Large intestine (tissue), 3 donors: ENCODE measurements around the gene FBLN1. TPM values are rescaled to one million over a fixed set of nuclear protein-coding genes. Genes with fewer than 3 reads are reported as not detected.
"Not testable (repeated sequence)": the region's sequence is repeated elsewhere in the genome, so short reads cannot be mapped to it uniquely, and the experiment has no call there.

Source experiments
- DNase-seq, 2 donors: peaks; one replicate each; pipeline versions ENCODE4 v3.0.0 to v3.0.0-alpha.2; 2013
- H3K27ac ChIP-seq: one replicate; pipeline ENCODE4 v1.5.1; 2013; ENCODE audit warnings: low read length
- H3K27me3 ChIP-seq: 2 replicates; pipeline ENCODE4 v1.6.1; 2013; ENCODE audit warnings: low read length; ENCODE audit not compliant: control insufficient read depth, insufficient read depth
- H3K36me3 ChIP-seq: 2 replicates; pipeline ENCODE4 v1.6.1; 2013; ENCODE audit warnings: low read length; ENCODE audit not compliant: control insufficient read depth, insufficient read depth
- H3K4me1 ChIP-seq: one replicate; pipeline ENCODE4 v1.6.1; 2013; ENCODE audit warnings: low read length; ENCODE audit not compliant: control insufficient read depth, insufficient read depth
- H3K4me3 ChIP-seq: one replicate; pipeline ENCODE4 v1.5.1; 2013; ENCODE audit warnings: low read length
- H3K9me3 ChIP-seq: one replicate; pipeline ENCODE4 v1.6.1; 2013; ENCODE audit warnings: mild to moderate bottlenecking, low read depth, low read length, moderate library complexity; ENCODE audit not compliant: control insufficient read depth
- WGBS: methylation state at CpG from one replicate; pipeline ENCODE4 v1.1.5; 2013; ENCODE audit warnings: low lambda C conversion rate; ENCODE audit not compliant: insufficient coverage; 5-methylcytosine and 5-hydroxymethylcytosine counted together
- polyA plus RNA-seq: library from polyadenylated mRNA; unstranded; fragments of 120-200 nt; gene quantifications from one replicate; pipeline ENCODE4 v1.2.1, GENCODE V29; 2013

Gene FBLN1
- polyA plus RNA-seq, 1 donor = 70.4 TPM

DNA sequence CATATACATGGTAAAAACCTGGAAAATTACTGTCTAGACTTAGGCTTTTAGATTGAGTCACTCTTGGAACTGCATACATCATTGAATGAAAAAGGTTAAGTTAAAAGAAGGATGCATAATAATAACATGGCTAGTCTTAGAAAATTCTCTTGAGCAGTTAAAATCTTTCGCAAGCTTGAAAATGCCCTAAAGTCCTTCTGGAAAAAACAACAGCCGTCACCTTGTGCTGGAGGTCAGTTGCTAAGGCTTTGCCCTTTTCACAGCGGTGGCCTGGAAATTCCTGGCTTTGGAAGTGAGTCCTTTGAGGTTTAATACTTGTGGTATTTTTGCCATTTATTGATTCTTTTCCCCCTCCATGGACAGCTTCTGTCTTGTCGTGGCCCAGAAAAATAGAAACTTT lies 17.4 kb upstream of the FBLN1 start:
- H3K4me3 ChIP-seq = no peak overlapping the region
- peaks cover 22% of the 10 kb centered on the region for H3K4me1 ChIP-seq
- H3K36me3 ChIP-seq = no peaks in the 10 kb centered on the region
- no peaks in the 10 kb centered on the region for H3K27me3 ChIP-seq
- 40% methylated on average over 1 of the region's 4 CpGs for WGBS
- no peaks in the 10 kb centered on the region for H3K9me3 ChIP-seq
- H3K27ac ChIP-seq = peak overlapping the region; percentile 90
- DNase-seq = peak in 1 of 2 donors; percentile 44

GRCh38 chr22:45488764-45489370 lies 13.8 kb upstream of the FBLN1 start:
- 95% methylated on average over 2 of the region's 4 CpGs for WGBS
- no peaks in the 10 kb centered on the region for H3K36me3 ChIP-seq
- H3K4me1 ChIP-seq = peaks cover 14% of the 10 kb centered on the region
- H3K27ac ChIP-seq = no peak overlapping the region
- no peaks in the 10 kb centered on the region for H3K27me3 ChIP-seq
- no peaks in the 10 kb centered on the region for H3K9me3 ChIP-seq
- no peak for DNase-seq
- no peak overlapping the region for H3K4me3 ChIP-seq

DNA sequence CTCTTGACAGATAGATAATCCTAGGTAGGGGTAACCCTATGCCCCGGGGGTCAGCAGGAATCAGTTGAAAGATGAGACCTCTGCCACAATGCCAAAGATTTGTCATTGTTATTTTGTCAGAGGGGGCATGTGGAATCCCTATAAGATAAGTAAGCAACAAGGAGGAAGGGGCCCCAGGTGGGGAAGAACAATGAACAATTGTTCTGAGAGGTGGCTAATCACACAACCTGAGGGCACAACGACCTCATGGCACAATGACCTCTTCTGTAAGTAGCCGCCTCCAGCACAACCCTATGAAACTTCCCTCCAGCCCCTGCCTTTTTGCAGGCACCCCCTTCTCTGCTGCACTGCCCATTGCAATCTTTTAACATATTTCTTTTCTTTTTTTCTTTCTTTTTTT lies 11.8 kb upstream of the FBLN1 start:
- 33% methylated on average over 1 of the region's 3 CpGs for WGBS
- Histone ChIP-seq H3K27ac (no peak overlapping the region), H3K4me3 (no peak overlapping the region), H3K9me3 (no peaks in the 10 kb centered on the region), H3K4me1 (no peaks in the 10 kb centered on the region), H3K27me3 (no peaks in the 10 kb centered on the region), H3K36me3 (no peaks in the 10 kb centered on the region)
- no peak for DNase-seq

DNA sequence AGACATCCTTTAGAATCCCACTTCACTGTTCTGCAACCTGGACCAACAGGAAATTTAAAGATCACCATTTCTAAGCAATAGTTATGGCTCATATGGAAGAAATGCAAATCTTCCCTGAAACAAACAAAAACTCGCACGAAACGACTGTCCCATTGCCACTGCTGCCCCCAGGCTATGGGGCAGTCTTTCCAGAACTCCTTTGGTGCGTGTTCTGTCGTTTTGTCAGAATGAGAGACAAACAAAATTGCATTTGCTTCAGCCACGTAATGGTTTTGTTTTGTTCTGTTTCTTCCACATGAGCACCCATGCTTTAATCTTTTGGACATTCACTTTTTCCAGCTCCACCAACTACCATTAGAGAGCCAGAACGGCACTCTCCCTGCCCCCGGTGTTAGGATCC lies 10.8 kb upstream of the FBLN1 start:
- Histone ChIP-seq H3K27me3 (no peaks in the 10 kb centered on the region), H3K9me3 (no peaks in the 10 kb centered on the region), H3K4me1 (no peaks in the 10 kb centered on the region), H3K27ac (no peak overlapping the region), H3K36me3 (no peaks in the 10 kb centered on the region), H3K4me3 (no peak overlapping the region)
- no peak for DNase-seq
- 100% methylated on average over 3 of the region's 8 CpGs for WGBS

DNA sequence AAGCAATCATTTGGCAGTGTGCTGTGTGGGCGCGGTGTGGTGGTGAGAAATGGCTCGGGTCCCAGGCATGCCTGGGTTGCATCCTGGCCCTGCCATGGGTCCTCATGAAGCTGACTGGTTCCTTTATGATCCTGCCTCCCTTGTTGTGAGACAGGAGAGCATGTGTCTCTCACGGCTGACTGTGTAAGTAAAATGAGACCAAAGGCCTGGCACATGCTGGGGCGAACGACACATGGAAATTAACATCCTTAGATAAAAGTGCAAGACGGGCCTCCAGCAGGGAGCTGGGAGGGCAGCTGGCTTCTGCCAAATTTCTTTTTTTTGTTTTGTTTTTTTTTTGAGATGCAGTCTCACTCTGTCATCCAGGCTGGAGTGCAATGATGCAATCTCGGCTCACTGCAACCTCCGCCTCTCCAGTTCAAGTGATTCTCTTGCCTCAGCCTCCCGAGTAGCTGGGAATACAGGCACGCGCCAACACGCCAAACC lies 9.4 kb upstream of the FBLN1 start:
- Histone ChIP-seq H3K4me1 (peaks cover 2% of the 10 kb centered on the region), H3K36me3 (no peaks in the 10 kb centered on the region), H3K9me3 (no peaks in the 10 kb centered on the region), H3K4me3 (no peak overlapping the region), H3K27me3 (no peaks in the 10 kb centered on the region), H3K27ac (no peak overlapping the region)
- WGBS = 88% methylated on average over 4 of the region's 13 CpGs
- no peak for DNase-seq

DNA sequence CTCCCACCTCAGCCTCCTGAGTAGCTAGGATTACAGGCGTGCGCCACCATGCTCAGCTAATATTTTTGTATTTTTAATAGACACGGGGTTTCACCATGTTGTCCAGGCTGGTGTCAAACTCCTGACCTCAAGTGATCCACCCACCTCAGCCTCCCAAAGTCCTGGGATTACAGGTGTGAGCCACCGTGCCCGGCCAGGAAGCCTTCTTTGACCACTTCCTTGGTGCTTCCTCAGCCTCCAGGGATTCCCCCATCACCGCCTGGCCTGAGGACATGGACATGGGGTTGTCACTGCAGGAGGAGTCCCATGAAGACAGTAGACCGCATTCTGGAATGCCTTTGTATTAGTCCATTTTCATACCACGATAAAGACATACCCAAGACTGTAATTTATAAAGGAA lies 8.4 kb upstream of the FBLN1 start:
- H3K4me3 ChIP-seq, DNase-seq, H3K27me3 ChIP-seq, H3K9me3 ChIP-seq, H3K4me1 ChIP-seq, H3K27ac ChIP-seq, H3K36me3 ChIP-seq: not testable (repeated sequence)
- WGBS = no CpG with 5 or more reads among the region's 8 CpGs

DNA sequence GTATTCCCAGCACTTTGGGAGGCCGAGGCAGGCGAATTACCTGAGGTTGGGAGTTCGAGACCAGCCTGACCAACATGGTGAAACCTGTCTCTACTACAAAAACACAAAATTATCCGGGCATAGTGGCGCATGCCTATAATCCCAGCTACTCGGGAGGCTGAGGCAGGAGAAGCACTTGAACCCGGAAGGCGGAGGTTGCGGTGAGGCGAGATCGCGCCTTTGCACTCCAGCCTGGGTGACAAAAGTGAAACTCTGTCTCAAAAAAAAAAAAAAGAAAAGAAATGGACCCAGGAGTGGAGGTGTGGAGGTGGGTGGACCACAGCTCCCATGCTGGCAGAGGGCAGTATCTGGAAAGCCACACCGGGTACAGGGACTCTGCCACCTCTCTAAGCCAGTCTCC lies 7.1 kb upstream of the FBLN1 start:
- H3K9me3 ChIP-seq, H3K27me3 ChIP-seq, H3K4me3 ChIP-seq, H3K4me1 ChIP-seq, DNase-seq, H3K36me3 ChIP-seq, H3K27ac ChIP-seq: not testable (repeated sequence)
- WGBS = 100% methylated on average over 7 of the region's 13 CpGs

DNA sequence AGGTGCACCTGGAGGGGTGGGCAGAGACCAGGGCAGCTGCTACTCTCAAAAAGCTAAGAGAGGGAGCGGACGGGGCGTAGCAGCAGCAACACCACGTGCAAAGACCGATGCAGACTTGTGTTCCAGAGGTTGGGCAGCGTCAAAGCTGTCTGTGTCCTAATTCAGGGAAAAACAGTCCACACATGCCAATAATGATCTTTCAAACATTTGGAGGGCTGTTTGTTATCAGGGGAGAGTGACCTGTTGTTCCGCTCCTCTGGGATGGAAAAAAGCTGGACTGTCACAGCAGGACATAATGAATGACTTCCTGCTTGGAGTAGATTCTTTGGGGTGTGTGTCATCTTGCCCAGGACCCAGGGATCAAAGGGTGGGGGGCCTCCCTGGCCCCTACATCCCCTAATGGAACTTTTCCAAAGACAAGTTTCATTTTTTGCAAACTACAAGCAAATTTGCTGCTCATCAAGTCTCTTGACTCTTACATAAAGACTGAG lies 6.2 kb upstream of the FBLN1 start:
- Histone ChIP-seq H3K9me3 (no peaks in the 10 kb centered on the region), H3K27me3 (no peaks in the 10 kb centered on the region), H3K27ac (no peak overlapping the region), H3K36me3 (no peaks in the 10 kb centered on the region), H3K4me1 (peaks cover 7% of the 10 kb centered on the region), H3K4me3 (no peak overlapping the region)
- WGBS = 90% methylated on average over 2 of the region's 7 CpGs
- DNase-seq = no peak

GRCh38 chr22:45497351-45498145 lies 5.1 kb upstream of the FBLN1 start:
- Histone ChIP-seq H3K4me3 (no peak overlapping the region), H3K36me3 (no peaks in the 10 kb centered on the region), H3K4me1 (peaks cover 13% of the 10 kb centered on the region), H3K27ac (no peak overlapping the region), H3K27me3 (no peaks in the 10 kb centered on the region), H3K9me3 (no peaks in the 10 kb centered on the region)
- DNase-seq = no peak
- 78% methylated on average over 3 of the region's 10 CpGs for WGBS

GRCh38 chr22:45499746-45500145 lies 2.9 kb upstream of the FBLN1 start:
- Histone ChIP-seq H3K36me3 (no peaks in the 10 kb centered on the region), H3K27ac (peak overlapping the region; percentile 59), H3K4me3 (no peak overlapping the region), H3K4me1 (peaks cover 21% of the 10 kb centered on the region), H3K27me3 (no peaks in the 10 kb centered on the region), H3K9me3 (no peaks in the 10 kb centered on the region)
- no CpG with 5 or more reads among the region's 3 CpGs for WGBS
- no peak for DNase-seq
